ENCODE data around the gene PLEKHA6. TPM values are rescaled to one million over a fixed set of nuclear protein-coding genes. Genes with fewer than 3 reads are reported as not detected.

PLEKHA6 gene
- polyA plus RNA-seq, 1 donor from 2014 or later, result 22.6 TPM

GRCh38 chr1:204178487-204179281, 181.0 kb downstream of the PLEKHA6 start:
- no peaks in the 10 kb centered on the region for H3K27me3 ChIP-seq (ENCODE audit: insufficient read depth, low read depth, low read length)
- no peak overlapping the region for H3K9ac ChIP-seq (ENCODE audit: low read length)
- no peak overlapping the region for H2AFZ ChIP-seq (ENCODE audit: low read depth, low read length)
- TF ChIP-seq, protein P1, sequence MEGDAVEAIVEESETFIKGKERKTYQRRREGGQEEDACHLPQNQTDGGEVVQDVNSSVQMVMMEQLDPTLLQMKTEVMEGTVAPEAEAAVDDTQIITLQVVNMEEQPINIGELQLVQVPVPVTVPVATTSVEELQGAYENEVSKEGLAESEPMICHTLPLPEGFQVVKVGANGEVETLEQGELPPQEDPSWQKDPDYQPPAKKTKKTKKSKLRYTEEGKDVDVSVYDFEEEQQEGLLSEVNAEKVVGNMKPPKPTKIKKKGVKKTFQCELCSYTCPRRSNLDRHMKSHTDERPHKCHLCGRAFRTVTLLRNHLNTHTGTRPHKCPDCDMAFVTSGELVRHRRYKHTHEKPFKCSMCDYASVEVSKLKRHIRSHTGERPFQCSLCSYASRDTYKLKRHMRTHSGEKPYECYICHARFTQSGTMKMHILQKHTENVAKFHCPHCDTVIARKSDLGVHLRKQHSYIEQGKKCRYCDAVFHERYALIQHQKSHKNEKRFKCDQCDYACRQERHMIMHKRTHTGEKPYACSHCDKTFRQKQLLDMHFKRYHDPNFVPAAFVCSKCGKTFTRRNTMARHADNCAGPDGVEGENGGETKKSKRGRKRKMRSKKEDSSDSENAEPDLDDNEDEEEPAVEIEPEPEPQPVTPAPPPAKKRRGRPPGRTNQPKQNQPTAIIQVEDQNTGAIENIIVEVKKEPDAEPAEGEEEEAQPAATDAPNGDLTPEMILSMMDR (IDR thresholded peaks at IDR 0.05; ENCODE audit: poor library complexity, severe bottlenecking), result no peak
- TF ChIP-seq EZH2 (IDR thresholded peaks at IDR 0.05; ENCODE audit: borderline replicate concordance, insufficient read depth, low read length, poor library complexity, severe bottlenecking) (no peak), RAD21 (conservative IDR thresholded peaks at IDR 0.05) (no peak), EP300 (conservative IDR thresholded peaks at IDR 0.05; ENCODE audit: poor library complexity, severe bottlenecking) (no peak), MXI1 (conservative IDR thresholded peaks at IDR 0.05; ENCODE audit: poor library complexity, severe bottlenecking) (no peak), SMC3 (conservative IDR thresholded peaks at IDR 0.05; ENCODE audit: poor library complexity) (no peak), TAF1 (IDR thresholded peaks at IDR 0.05; ENCODE audit: low read depth) (no peak), POLR2AphosphoS5 (IDR thresholded peaks at IDR 0.05) (no peak)
- TF ChIP-seq, protein P2, sequence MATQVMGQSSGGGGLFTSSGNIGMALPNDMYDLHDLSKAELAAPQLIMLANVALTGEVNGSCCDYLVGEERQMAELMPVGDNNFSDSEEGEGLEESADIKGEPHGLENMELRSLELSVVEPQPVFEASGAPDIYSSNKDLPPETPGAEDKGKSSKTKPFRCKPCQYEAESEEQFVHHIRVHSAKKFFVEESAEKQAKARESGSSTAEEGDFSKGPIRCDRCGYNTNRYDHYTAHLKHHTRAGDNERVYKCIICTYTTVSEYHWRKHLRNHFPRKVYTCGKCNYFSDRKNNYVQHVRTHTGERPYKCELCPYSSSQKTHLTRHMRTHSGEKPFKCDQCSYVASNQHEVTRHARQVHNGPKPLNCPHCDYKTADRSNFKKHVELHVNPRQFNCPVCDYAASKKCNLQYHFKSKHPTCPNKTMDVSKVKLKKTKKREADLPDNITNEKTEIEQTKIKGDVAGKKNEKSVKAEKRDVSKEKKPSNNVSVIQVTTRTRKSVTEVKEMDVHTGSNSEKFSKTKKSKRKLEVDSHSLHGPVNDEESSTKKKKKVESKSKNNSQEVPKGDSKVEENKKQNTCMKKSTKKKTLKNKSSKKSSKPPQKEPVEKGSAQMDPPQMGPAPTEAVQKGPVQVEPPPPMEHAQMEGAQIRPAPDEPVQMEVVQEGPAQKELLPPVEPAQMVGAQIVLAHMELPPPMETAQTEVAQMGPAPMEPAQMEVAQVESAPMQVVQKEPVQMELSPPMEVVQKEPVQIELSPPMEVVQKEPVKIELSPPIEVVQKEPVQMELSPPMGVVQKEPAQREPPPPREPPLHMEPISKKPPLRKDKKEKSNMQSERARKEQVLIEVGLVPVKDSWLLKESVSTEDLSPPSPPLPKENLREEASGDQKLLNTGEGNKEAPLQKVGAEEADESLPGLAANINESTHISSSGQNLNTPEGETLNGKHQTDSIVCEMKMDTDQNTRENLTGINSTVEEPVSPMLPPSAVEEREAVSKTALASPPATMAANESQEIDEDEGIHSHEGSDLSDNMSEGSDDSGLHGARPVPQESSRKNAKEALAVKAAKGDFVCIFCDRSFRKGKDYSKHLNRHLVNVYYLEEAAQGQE (IDR thresholded peaks at IDR 0.05; ENCODE audit: borderline replicate concordance), result no peak
- H3K9me2 ChIP-seq (ENCODE audit: insufficient read depth, low read length), result no peaks in the 10 kb centered on the region
- H4K20me1 ChIP-seq (ENCODE audit: insufficient read depth), result no peaks in the 10 kb centered on the region
- no peaks in the 10 kb centered on the region for H3K79me2 ChIP-seq (replicated peaks; ENCODE audit: insufficient read depth, low read length)
- no peaks in the 10 kb centered on the region for H3K9me3 ChIP-seq (ENCODE audit: low read length)
- no peak overlapping the region for H3K4me2 ChIP-seq (ENCODE audit: low read length)
- no peak overlapping the region for H3K27ac ChIP-seq (ENCODE audit: low read length)
- H3K4me3 ChIP-seq (ENCODE audit: low read length), result no peak overlapping the region
- H3K36me3 ChIP-seq (ENCODE audit: insufficient read depth, low read length), result no peaks in the 10 kb centered on the region
- H3F3A ChIP-seq (ENCODE audit: insufficient read depth, low read length, poor library complexity, severe bottlenecking), result no peaks in the 10 kb centered on the region

GRCh38 chr1:204177133-204177532, 182.6 kb downstream of the PLEKHA6 start:
- no peak overlapping the region for H3K9ac ChIP-seq (ENCODE audit: low read length)
- no peak overlapping the region for H3K4me2 ChIP-seq (ENCODE audit: low read length)
- TF ChIP-seq EP300 (conservative IDR thresholded peaks at IDR 0.05; ENCODE audit: poor library complexity, severe bottlenecking), result no peak
- TF ChIP-seq EZH2 (IDR thresholded peaks at IDR 0.05; ENCODE audit: borderline replicate concordance, insufficient read depth, low read length, poor library complexity, severe bottlenecking), result no peak
- TF ChIP-seq, protein P2 (IDR thresholded peaks at IDR 0.05; ENCODE audit: borderline replicate concordance), result no peak

More at GRCh38 chr1:204177133-204177532, 182.6 kb downstream of the PLEKHA6 start:
- Histone ChIP-seq H3K79me2 (replicated peaks; ENCODE audit: insufficient read depth, low read length) (no peaks in the 10 kb centered on the region), H3K9me2 (ENCODE audit: insufficient read depth, low read length) (no peaks in the 10 kb centered on the region), H3K9me3 (ENCODE audit: low read length) (no peaks in the 10 kb centered on the region), H3K4me3 (ENCODE audit: low read length) (no peak overlapping the region), H3K27ac (ENCODE audit: low read length) (no peak overlapping the region), H2AFZ (ENCODE audit: low read depth, low read length) (no peak overlapping the region), H4K20me1 (ENCODE audit: insufficient read depth) (no peaks in the 10 kb centered on the region), H3F3A (ENCODE audit: insufficient read depth, low read length, poor library complexity, severe bottlenecking) (no peaks in the 10 kb centered on the region), H3K27me3 (ENCODE audit: insufficient read depth, low read depth, low read length) (no peaks in the 10 kb centered on the region), H3K36me3 (ENCODE audit: insufficient read depth, low read length) (no peaks in the 10 kb centered on the region)

All from neural cell (in vitro differentiated cells).